ENCODE results near the gene TSPEAR.

The TSPEAR gene

GRCh38 chr21:44522753-44523204 lies 188.6 kb downstream of the TSPEAR start:
- Histone ChIP-seq H3K27ac (no peak overlapping the region), H3K4me3 (no peak overlapping the region)
- no peak for TF ChIP-seq CTCF (IDR thresholded peaks at IDR 0.05)
- no peak for DNase-seq (ENCODE audit: low spot score)

- H3K4me3 ChIP-seq = no peak overlapping the region
- DNase-seq (ENCODE audit: low spot score) = no peak
- H3K27ac ChIP-seq = no peak overlapping the region
- TF ChIP-seq CTCF (IDR thresholded peaks at IDR 0.05) = no peak
Measured at GRCh38 chr21:44521928-44522752, 189.2 kb downstream of the TSPEAR start.

- Histone ChIP-seq H3K4me3 (no peak overlapping the region), H3K27ac (no peak overlapping the region)
- DNase-seq (ENCODE audit: low spot score) = no peak
- TF ChIP-seq CTCF (IDR thresholded peaks at IDR 0.05) = no peak
Measured at GRCh38 chr21:44521301-44521927, 190.0 kb downstream of the TSPEAR start.

GRCh38 chr21:44520326-44521300 lies 190.8 kb downstream of the TSPEAR start:
- Histone ChIP-seq H3K27ac (no peak overlapping the region), H3K4me3 (no peak overlapping the region)
- no peak for TF ChIP-seq CTCF (IDR thresholded peaks at IDR 0.05)
- DNase-seq (ENCODE audit: low spot score) = no peak

- no peak for TF ChIP-seq CTCF (IDR thresholded peaks at IDR 0.05)
- Histone ChIP-seq H3K4me3 (no peak overlapping the region), H3K27ac (no peak overlapping the region)
- DNase-seq (ENCODE audit: low spot score) = no peak
Measured at GRCh38 chr21:44519346-44520325, 191.7 kb downstream of the TSPEAR start.

GRCh38 chr21:44518686-44519085 lies 192.7 kb downstream of the TSPEAR start:
- no peak for DNase-seq (ENCODE audit: low spot score)
- TF ChIP-seq CTCF (IDR thresholded peaks at IDR 0.05) = no peak

More at GRCh38 chr21:44518686-44519085, 192.7 kb downstream of the TSPEAR start:
- no peak overlapping the region for H3K4me3 ChIP-seq
- H3K27ac ChIP-seq = no peak overlapping the region
